ENCODE data around the gene SULT1A1.
"Not testable (repeated sequence)": the region's sequence is repeated elsewhere in the genome, so short reads cannot be mapped to it uniquely, and the experiment has no call there.

Gene SULT1A1

GRCh38 chr16:28620316-28620715 lies 10.5 kb upstream of the SULT1A1 start:
- not testable (repeated sequence) for H3K27me3 ChIP-seq (replicated peaks; ENCODE audit: control insufficient read depth, insufficient read depth, low read length, poor library complexity, severe bottlenecking); H3K27ac ChIP-seq (ENCODE audit: insufficient read depth, low read length, poor library complexity, severe bottlenecking); H3K4me3 ChIP-seq (ENCODE audit: insufficient read depth, low read depth, low read length, poor library complexity, severe bottlenecking); H3K9me3 ChIP-seq (ENCODE audit: control insufficient read depth, low read length); DNase-seq; H3K4me1 ChIP-seq (ENCODE audit: control insufficient read depth, insufficient read depth, low read length, poor library complexity, severe bottlenecking); H3K36me3 ChIP-seq (ENCODE audit: control insufficient read depth, insufficient read depth, low read length)

- Histone ChIP-seq H3K9me3 (ENCODE audit: control insufficient read depth, low read length) (no peaks in the 10 kb centered on the region), H3K27ac (ENCODE audit: insufficient read depth, low read length, poor library complexity, severe bottlenecking) (no peak overlapping the region), H3K4me3 (ENCODE audit: insufficient read depth, low read depth, low read length, poor library complexity, severe bottlenecking) (no peak overlapping the region), H3K4me1 (ENCODE audit: control insufficient read depth, insufficient read depth, low read length, poor library complexity, severe bottlenecking) (no peaks in the 10 kb centered on the region), H3K36me3 (ENCODE audit: control insufficient read depth, insufficient read depth, low read length) (no peaks in the 10 kb centered on the region), H3K27me3 (replicated peaks; ENCODE audit: control insufficient read depth, insufficient read depth, low read length, poor library complexity, severe bottlenecking) (no peaks in the 10 kb centered on the region)
- DNase-seq = no peak
Observed at GRCh38 chr16:28617874-28618273, 8.0 kb upstream of the SULT1A1 start.

GRCh38 chr16:28616636-28617035 lies 6.8 kb upstream of the SULT1A1 start:
- H3K27ac ChIP-seq (ENCODE audit: insufficient read depth, low read length, poor library complexity, severe bottlenecking) = no peak overlapping the region
- no peaks in the 10 kb centered on the region for H3K4me1 ChIP-seq (ENCODE audit: control insufficient read depth, insufficient read depth, low read length, poor library complexity, severe bottlenecking)
- H3K9me3 ChIP-seq (ENCODE audit: control insufficient read depth, low read length) = no peaks in the 10 kb centered on the region
- no peak for DNase-seq
- no peaks in the 10 kb centered on the region for H3K27me3 ChIP-seq (replicated peaks; ENCODE audit: control insufficient read depth, insufficient read depth, low read length, poor library complexity, severe bottlenecking)
- no peaks in the 10 kb centered on the region for H3K36me3 ChIP-seq (ENCODE audit: control insufficient read depth, insufficient read depth, low read length)
- H3K4me3 ChIP-seq (ENCODE audit: insufficient read depth, low read depth, low read length, poor library complexity, severe bottlenecking) = no peak overlapping the region

GRCh38 chr16:28616224-28616577 lies 6.4 kb upstream of the SULT1A1 start:
- H3K4me3 ChIP-seq (ENCODE audit: insufficient read depth, low read depth, low read length, poor library complexity, severe bottlenecking); H3K27me3 ChIP-seq (replicated peaks; ENCODE audit: control insufficient read depth, insufficient read depth, low read length, poor library complexity, severe bottlenecking); H3K36me3 ChIP-seq (ENCODE audit: control insufficient read depth, insufficient read depth, low read length); H3K9me3 ChIP-seq (ENCODE audit: control insufficient read depth, low read length); H3K27ac ChIP-seq (ENCODE audit: insufficient read depth, low read length, poor library complexity, severe bottlenecking); DNase-seq; H3K4me1 ChIP-seq (ENCODE audit: control insufficient read depth, insufficient read depth, low read length, poor library complexity, severe bottlenecking): not testable (repeated sequence)

- not testable (repeated sequence) for H3K4me1 ChIP-seq (ENCODE audit: control insufficient read depth, insufficient read depth, low read length, poor library complexity, severe bottlenecking); H3K36me3 ChIP-seq (ENCODE audit: control insufficient read depth, insufficient read depth, low read length); H3K27ac ChIP-seq (ENCODE audit: insufficient read depth, low read length, poor library complexity, severe bottlenecking); H3K4me3 ChIP-seq (ENCODE audit: insufficient read depth, low read depth, low read length, poor library complexity, severe bottlenecking); H3K27me3 ChIP-seq (replicated peaks; ENCODE audit: control insufficient read depth, insufficient read depth, low read length, poor library complexity, severe bottlenecking); H3K9me3 ChIP-seq (ENCODE audit: control insufficient read depth, low read length); DNase-seq
Observed at GRCh38 chr16:28615486-28616223, 5.8 kb upstream of the SULT1A1 start.

- H3K9me3 ChIP-seq (ENCODE audit: control insufficient read depth, low read length); DNase-seq; H3K4me1 ChIP-seq (ENCODE audit: control insufficient read depth, insufficient read depth, low read length, poor library complexity, severe bottlenecking); H3K27me3 ChIP-seq (replicated peaks; ENCODE audit: control insufficient read depth, insufficient read depth, low read length, poor library complexity, severe bottlenecking); H3K4me3 ChIP-seq (ENCODE audit: insufficient read depth, low read depth, low read length, poor library complexity, severe bottlenecking); H3K36me3 ChIP-seq (ENCODE audit: control insufficient read depth, insufficient read depth, low read length); H3K27ac ChIP-seq (ENCODE audit: insufficient read depth, low read length, poor library complexity, severe bottlenecking): not testable (repeated sequence)
Observed at GRCh38 chr16:28614561-28614960, 4.7 kb upstream of the SULT1A1 start.

GRCh38 chr16:28613912-28614311 lies 4.1 kb upstream of the SULT1A1 start:
- H3K36me3 ChIP-seq (ENCODE audit: control insufficient read depth, insufficient read depth, low read length); DNase-seq; H3K4me3 ChIP-seq (ENCODE audit: insufficient read depth, low read depth, low read length, poor library complexity, severe bottlenecking); H3K27ac ChIP-seq (ENCODE audit: insufficient read depth, low read length, poor library complexity, severe bottlenecking); H3K27me3 ChIP-seq (replicated peaks; ENCODE audit: control insufficient read depth, insufficient read depth, low read length, poor library complexity, severe bottlenecking); H3K4me1 ChIP-seq (ENCODE audit: control insufficient read depth, insufficient read depth, low read length, poor library complexity, severe bottlenecking); H3K9me3 ChIP-seq (ENCODE audit: control insufficient read depth, low read length): not testable (repeated sequence)

GRCh38 chr16:28612359-28613280 lies 2.8 kb upstream of the SULT1A1 start:
- H3K9me3 ChIP-seq (ENCODE audit: control insufficient read depth, low read length); H3K4me3 ChIP-seq (ENCODE audit: insufficient read depth, low read depth, low read length, poor library complexity, severe bottlenecking); H3K4me1 ChIP-seq (ENCODE audit: control insufficient read depth, insufficient read depth, low read length, poor library complexity, severe bottlenecking); H3K27ac ChIP-seq (ENCODE audit: insufficient read depth, low read length, poor library complexity, severe bottlenecking); H3K27me3 ChIP-seq (replicated peaks; ENCODE audit: control insufficient read depth, insufficient read depth, low read length, poor library complexity, severe bottlenecking); H3K36me3 ChIP-seq (ENCODE audit: control insufficient read depth, insufficient read depth, low read length); DNase-seq: not testable (repeated sequence)

GRCh38 chr16:28610595-28611191 lies 849 bp upstream of the SULT1A1 start:
- Histone ChIP-seq H3K36me3 (ENCODE audit: control insufficient read depth, insufficient read depth, low read length) (no peaks in the 10 kb centered on the region), H3K4me1 (ENCODE audit: control insufficient read depth, insufficient read depth, low read length, poor library complexity, severe bottlenecking) (no peaks in the 10 kb centered on the region), H3K9me3 (ENCODE audit: control insufficient read depth, low read length) (no peaks in the 10 kb centered on the region), H3K27me3 (replicated peaks; ENCODE audit: control insufficient read depth, insufficient read depth, low read length, poor library complexity, severe bottlenecking) (no peaks in the 10 kb centered on the region), H3K4me3 (ENCODE audit: insufficient read depth, low read depth, low read length, poor library complexity, severe bottlenecking) (no peak overlapping the region), H3K27ac (ENCODE audit: insufficient read depth, low read length, poor library complexity, severe bottlenecking) (no peak overlapping the region)
- no peak for DNase-seq

Data from effector memory CD4-positive, alpha-beta T cell (primary cell).